ENCODE data around the gene IFI30. TPM values are rescaled to one million over a fixed set of nuclear protein-coding genes. Genes with fewer than 3 reads are reported as not detected.
"Not testable (repeated sequence)": the region's sequence is repeated elsewhere in the genome, so short reads cannot be mapped to it uniquely, and the experiment has no call there.

The IFI30 gene
- polyA plus RNA-seq, 4 donors: 5.6 to 18.0 (median 12.1) TPM

DNA sequence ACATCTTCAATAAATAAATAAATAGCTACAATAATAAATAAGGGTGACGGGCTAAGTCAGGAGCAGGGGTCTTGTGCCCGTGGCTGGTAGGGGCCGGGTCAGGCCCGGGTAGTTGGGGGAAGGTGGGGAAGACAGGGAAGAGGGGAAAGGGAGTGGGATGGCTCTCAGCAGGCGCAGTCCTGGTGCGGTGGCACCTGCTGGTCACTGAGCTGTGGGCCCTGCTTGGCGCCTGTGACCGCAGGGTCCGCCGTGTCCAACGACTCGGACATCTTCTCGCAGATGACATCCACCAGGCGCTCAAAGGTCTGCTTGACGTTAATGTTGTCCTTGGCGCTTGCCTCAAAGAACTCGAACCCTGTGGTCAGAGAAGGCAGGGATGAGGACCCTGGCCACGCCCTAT is 23.7 kb downstream of the IFI30 start:
- no peak for DNase-seq (ENCODE audit: low read depth in 4 of 4, low spot score in 3 of 4)

DNA sequence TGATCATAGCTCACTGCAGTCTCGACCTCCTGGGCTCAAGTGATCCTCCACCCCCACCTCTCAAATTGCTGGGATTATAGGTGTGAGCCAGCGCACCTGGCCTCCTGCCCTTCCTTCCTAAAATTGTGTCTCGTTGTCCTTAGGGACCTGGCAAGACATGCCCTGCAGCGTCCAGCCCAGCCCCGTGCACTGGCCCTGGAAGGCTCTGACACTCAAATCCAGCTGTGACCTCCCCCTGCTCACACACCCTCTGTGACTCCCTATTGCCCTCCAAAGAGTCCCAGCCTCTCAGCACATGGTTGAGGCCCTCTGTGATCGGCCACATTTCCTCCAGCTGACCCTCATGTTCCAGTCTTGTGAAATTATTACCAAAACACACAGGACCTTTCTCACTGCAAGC is 24.3 kb downstream of the IFI30 start:
- DNase-seq (ENCODE audit: low read depth in 4 of 4, low spot score in 3 of 4): no peak

GRCh38 chr19:18198374-18198773 is 24.8 kb downstream of the IFI30 start:
- no peak for DNase-seq (ENCODE audit: low read depth in 4 of 4, low spot score in 3 of 4)

GRCh38 chr19:18202397-18202777 is 28.8 kb downstream of the IFI30 start:
- DNase-seq (ENCODE audit: low read depth in 4 of 4, low spot score in 3 of 4): no peak

DNA sequence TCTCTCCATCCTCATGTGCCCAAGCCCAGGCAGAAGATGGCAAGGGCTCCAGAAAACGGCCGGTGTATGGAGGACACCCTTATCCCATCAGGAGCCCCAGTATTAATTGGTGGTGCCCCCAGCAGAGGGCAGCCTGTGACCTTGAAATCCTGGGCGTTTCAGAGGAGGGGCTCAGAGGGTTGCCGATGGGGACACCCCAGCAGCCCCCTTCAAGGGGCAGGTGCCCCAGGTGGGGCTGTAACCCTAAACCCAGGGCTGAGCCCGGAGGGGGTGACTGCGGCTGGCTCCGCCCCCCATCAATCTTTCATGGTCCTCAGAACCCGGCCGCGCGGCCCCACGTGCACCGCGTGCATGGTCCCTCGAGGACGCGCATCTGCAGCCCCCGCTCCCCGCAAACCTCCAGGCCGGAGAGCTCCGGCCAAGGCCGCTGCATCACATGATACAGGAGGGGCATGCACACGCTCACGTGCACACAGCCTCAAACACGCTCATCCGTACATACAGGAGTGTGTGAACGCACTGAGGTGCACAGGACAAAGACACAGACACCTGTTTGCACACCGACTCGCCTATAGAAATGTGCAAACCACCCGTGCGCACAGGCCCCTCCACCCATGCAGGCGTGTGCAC is 29.3 kb downstream of the IFI30 start:
- no peak for DNase-seq (ENCODE audit: low read depth in 4 of 4, low spot score in 3 of 4)

DNA sequence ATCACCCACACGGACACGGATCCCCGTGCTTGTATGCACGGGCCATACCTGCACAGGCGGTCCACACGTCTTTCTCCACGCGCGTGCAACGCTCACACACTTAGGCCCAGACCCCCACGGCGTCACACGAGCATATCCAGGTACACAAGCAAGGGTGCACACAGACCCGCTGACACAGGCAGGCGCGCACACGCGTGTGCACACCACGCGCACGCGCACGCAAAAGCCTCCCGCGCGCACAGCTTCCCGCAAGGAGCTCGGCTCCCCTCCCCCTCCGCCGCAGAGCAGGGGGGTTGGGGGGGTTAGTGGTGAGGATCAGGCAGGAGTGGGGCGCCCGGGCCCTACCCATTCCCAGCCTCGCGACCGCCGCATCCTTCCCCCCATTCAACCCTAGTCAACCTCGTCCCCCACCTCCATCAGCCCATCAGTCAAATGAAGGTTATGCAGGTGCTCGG is 29.8 kb downstream of the IFI30 start:
- no peak for DNase-seq (ENCODE audit: low read depth in 4 of 4, low spot score in 3 of 4)

- DNase-seq (ENCODE audit: low read depth in 4 of 4, low spot score in 3 of 4): peak; percentile 100
These were observed 30.3 kb downstream of the IFI30 start, which contains the start of gene RAB3A for GRCh38 chr19:18203863-18204393. RAB3A (minus strand) TSS chr19:18204042; CDS start chr19:18202740, 1,302 bp downstream.

- peak in 3 of 4 donors; percentile 75 to 84 (median 78) for DNase-seq (ENCODE audit: low read depth in 4 of 4, low spot score in 3 of 4)
These were observed 31.0 kb downstream of the IFI30 start for GRCh38 chr19:18204394-18205199.

- no peak for DNase-seq (ENCODE audit: low read depth in 4 of 4, low spot score in 3 of 4)
These were observed 31.7 kb downstream of the IFI30 start for GRCh38 chr19:18205200-18205892.

- no peak for DNase-seq (ENCODE audit: low read depth in 4 of 4, low spot score in 3 of 4)
These were observed 32.4 kb downstream of the IFI30 start for GRCh38 chr19:18206018-18206417.

- no peak for DNase-seq (ENCODE audit: low read depth in 4 of 4, low spot score in 3 of 4)
These were observed 34.7 kb downstream of the IFI30 start for GRCh38 chr19:18208098-18208951.

DNA sequence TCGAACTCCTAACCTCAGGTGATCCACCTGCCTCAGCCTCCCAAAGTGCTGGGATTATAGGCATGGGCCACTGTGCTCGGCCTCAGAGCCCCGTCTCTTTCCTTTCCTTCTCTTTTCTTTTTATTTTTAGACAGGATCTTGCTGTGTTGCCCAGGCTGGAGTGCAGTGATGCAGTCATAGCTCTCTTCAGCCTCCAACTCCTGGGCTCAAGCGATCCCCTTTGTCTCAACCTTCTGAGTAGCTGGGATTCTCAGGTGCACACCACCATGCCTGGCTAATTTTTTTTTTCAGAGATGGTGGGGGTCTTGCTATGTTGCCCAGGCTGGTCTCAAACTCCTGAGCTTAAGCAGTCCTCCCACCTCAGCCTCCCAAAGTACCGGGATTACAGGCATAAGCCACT is 36.3 kb downstream of the IFI30 start:
- DNase-seq (ENCODE audit: low read depth in 4 of 4, low spot score in 3 of 4): not testable (repeated sequence)

GRCh38 chr19:18211683-18212082 is 38.1 kb downstream of the IFI30 start:
- no peak for DNase-seq (ENCODE audit: low read depth in 4 of 4, low spot score in 3 of 4)

- no peak for DNase-seq (ENCODE audit: low read depth in 4 of 4, low spot score in 3 of 4)
These were observed 41.3 kb downstream of the IFI30 start for GRCh38 chr19:18214779-18215433.

DNA sequence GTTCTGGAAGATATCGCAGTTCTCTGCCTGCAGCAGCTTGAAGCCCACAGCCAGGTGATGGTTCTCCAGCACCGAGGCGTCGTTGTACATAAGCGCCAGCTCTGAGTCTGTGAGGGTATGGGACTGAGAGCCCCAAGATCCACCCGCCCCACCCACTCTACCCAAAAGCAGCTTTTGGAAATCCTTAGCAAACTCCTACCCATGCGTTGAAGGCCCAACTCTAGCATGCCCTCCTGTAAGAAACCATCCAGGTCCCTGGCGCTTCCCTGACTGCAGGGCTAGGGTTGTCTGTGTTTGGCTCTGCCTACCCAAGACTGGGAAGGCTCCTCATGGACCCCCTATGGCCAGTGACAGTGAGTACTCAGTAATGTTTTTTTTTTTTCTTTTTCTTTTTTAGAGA is 43.2 kb downstream of the IFI30 start:
- no peak for DNase-seq (ENCODE audit: low read depth in 4 of 4, low spot score in 3 of 4)

- no peak for DNase-seq (ENCODE audit: low read depth in 4 of 4, low spot score in 3 of 4)
These were observed 44.5 kb downstream of the IFI30 start for GRCh38 chr19:18218159-18218558.

GRCh38 chr19:18218600-18218999 is 45.0 kb downstream of the IFI30 start:
- no peak for DNase-seq (ENCODE audit: low read depth in 4 of 4, low spot score in 3 of 4)

DNA sequence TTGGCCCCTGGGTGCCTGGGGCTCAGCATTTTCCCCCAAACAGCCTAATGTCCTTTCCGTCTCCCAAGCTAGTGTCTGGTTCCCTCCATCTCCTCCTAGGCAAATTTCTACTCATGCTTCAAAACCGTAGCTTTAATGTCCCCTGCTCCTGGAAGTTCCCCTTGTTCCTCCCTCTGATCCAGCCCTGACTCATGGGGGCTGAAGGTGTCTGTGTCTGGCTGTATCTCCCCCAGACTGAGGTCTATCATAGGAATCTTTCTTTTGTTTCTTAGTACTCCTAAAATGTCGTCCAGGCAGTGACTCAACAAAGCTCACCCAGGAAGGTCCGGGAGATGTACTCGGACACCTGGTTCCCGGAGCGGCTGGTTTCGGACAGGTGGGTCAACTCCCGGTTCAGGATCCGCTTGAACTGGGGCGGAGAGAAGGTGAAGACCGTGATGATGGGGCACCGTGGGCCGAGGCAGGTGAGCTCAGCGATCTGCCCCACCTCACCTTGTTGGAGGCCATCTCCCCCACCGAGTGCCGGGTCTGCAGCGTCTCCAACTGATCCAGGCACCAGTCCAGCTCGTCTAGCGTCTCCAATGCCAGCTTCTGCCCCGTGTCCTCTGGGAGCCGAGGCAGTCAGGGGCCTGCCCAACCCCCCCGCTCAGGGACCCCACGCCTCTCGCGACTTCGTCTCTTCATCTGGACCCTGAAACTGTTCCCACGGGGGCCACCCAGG is 46.5 kb downstream of the IFI30 start:
- no peak for DNase-seq (ENCODE audit: low read depth in 4 of 4, low spot score in 3 of 4)

DNA sequence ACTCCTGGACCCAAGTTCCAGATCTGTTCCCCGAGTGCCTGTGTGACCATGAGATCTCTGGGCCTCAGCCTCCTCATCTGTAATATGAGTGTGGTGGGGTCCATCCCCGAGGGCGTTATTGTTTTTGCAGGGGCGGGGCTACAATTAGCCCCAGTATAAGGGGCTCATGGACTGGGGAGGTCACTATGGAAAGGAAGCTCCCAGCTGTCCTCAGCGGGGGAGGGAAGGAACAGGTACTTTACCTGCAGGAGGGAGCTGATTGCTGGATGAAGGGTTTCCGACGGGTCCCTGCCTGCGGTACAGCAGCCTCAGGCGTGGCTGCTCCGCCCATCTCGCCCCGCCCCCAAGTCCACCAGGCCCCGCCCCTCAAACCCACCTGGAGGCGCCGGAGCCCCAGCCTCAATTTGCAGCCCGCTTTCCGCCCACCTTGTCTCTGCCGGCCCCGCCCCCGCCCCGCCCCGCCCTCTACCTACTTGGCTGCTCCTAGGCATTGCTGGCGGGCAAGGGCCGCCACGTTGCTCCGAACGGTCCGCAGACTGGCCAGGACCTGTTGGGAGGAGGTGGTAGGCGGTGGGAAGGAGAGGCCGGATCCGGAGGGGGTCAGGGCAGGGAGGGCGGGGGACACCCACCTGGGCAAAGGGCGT is 47.1 kb downstream of the IFI30 start:
- DNase-seq (ENCODE audit: low read depth in 4 of 4, low spot score in 3 of 4): no peak

All from left renal pelvis (tissue), 4 donors.